GM03348 (cell line): ENCODE results near the gene TMEM212.

Experiments used
- DNase-seq: peaks from one replicate; pipeline ENCODE4 v3.0.0; 2012; ENCODE audit warnings: low spot score

TMEM212 gene

DNA sequence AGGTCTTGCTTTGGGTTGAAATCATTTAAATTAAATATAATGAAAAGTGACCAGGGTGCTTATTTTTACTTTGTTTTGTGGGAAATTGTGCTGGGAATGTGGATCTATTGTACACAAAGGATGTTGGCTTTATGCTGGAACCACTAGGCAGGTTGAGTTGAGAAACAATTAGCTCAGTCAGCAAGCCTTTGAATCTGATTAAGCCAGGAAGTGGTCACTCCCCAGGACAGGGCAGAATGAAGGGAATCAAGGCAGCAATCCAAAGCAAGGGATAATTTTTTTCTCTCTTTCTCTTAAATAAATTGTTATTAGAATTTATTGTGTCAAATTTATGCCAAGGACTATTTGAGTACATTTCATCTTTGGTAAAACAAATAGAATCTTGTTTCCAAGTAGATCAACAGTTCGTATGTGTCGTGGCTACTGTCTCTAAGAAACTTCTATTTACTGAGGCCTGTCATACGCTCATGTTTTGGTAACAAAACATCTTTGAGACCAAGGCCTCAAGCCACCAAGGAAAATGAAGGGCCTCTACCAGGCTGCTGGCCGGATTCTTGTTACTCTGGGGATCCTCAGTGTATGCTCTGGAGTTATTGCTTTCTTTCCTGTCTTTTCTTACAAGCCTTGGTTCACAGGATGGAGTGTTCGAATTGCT lies at the start of gene TMEM212:
Gene TMEM212 (plus strand): TSS at position 486 of the 655 bp plus-strand sequence. CDS start 35 bp downstream, at position 521.
- peak; percentile 13 for DNase-seq

DNA sequence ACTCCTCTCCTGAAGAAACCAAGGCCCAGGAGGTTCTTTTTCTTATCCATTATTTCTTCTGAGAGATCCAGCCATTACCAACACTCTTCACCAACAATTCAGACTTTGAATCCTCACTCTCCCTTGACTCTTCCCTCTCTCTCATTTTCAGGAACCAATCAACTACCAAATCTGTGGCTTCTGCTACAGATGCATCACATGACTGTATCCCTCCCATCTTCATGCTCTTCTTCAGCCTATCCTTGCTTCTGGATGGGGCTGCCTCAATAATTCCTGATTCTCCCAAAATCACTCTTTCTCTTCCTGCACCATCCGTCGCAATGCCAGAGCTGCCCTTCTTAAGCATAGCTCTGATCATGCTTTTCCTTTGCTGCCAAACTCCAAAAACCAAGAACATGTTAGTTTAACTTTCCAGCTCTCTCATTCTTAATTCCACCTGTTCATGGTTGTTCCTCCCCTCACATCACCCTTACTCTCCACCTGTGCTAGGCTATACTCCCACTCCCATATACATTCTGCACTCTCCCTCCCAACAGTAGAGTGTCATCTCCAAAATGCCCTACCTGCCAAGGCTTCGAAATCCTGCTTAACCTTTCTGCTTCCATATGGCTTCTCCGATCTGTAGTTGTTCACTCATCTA lies 46.4 kb upstream of the TMEM212 start:
- DNase-seq = no peak

DNA sequence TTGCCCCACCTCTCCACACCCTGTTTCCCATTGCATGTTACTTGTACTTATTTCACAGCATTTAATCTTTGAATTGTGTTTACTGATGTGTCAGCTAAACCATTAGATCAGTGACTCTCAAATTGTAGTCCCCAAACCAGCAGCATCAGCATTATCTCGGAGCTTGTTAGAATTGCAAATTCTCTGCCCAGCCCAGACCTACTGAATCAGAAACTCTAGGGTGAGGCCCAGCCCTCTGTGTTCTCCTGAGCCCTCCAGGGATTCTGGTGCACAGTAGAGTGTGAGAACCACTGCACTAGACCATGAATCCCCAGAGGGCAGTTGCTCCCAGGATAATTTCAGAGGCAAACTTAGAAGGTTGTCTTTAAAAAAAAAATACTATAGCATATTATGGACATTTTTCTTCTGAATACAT lies 45.9 kb upstream of the TMEM212 start:
- DNase-seq = no peak

DNA sequence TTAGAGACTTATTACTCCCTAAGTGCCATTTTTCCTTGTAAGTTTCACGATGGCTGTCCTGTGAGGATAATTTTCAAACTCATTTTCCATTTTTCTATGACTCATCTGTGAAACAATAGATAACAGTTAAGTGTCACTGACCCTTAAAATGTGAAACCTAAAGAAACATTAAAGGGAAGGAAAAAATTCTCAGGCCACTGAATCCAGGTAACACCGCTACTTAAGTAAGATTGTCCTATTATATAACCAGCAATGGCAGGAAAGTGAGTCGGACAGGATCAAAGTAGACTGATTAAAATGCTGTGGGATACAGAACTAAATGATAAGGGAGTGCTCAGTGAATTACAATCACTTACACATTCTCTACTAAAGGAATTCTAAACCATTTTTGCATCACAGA lies 45.3 kb upstream of the TMEM212 start:
- no peak for DNase-seq

DNA sequence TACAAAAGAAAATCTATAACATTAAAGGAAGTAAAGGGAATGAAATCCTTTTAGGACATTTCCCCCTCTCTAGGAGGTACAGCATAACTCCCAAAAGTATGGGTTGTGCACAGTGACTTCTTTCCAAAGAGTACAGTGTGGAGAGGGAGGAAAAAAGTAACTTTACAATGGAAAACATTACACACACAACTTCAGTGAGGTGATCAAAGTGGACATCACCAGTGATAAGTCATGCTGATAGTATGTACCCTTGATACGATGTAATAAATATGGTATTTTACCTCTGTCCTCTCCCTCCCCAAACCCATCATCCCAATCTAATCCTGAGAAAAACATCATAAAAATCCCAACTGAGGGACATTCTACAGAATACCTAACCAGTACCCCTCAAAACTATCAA lies 43.6 kb upstream of the TMEM212 start:
- DNase-seq = no peak

DNA sequence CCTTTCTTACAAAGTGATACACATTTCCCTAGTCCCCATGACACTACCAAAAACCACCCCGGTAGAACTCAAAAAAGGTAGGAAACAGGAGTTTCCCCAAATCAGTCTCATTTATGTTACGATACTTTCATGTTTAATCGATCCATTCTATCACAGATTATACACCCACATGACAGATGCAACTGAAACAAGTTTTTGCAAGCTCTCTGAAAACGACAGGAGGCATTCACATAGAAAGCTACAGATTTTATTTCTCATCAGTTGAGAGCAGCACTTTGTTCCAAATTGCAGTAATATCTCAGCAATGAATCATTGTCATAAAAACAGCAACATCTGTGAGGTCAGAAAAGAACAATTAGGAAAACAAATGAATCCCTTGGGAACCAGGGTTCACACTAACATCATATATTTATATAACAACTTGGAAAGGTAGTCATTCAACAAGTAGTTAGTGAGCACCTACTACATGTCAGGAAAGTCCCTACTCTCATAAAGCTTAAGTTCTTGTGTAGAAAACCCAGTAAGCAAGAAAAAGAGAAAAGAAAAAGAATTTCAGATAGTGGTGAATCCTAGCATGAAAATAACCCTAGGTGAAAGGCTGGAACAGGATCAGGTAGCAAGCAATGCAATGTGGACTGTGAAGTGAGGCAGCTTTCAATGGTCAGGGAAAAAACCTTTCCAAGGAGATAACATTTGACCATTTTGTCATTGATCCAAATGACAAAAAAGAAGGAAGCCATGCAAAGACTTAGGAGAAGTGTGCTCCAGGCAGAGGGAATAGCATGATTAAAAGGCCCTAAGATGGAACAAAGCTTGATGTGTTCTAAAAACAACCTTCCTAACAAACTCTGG lies 41.2 kb upstream of the TMEM212 start:
- DNase-seq = peak; percentile 46

DNA sequence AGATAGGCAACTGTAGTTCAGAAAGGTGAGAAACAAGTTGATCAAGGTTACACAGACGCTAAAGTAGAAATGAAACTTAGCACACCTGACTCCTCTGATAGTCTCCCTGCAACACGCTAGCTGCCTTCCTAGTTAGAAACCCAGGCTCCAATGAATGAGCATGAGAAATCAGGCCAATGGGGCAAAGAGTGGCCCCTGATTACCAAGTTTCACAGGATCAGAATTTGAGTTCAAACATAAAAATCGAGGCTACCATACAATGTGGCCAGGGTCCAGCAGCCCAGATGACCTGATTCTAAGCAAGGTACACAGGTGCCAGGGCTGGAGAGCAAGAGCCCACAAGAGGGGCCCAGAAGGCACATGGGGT lies 40.6 kb upstream of the TMEM212 start:
- DNase-seq = no peak

DNA sequence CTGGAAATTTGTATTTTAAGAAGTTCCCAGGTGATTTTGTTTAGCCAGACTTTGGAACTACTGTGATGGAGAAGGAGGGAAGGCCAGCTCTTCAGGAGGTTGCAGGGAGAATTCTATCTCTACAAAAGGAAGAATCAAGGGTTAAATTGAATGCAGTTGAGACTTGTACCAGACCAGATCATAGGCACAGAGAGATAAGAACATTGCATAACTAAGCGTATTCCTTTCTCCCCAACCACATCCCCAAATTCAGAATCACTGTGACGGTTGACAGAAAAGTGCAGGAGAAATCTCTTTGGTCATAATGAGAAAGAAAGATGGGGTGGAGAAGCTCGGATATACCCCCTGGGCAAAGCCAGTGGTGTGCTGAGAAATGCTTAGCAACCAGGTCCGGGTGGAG lies 40.1 kb upstream of the TMEM212 start:
- DNase-seq = no peak

DNA sequence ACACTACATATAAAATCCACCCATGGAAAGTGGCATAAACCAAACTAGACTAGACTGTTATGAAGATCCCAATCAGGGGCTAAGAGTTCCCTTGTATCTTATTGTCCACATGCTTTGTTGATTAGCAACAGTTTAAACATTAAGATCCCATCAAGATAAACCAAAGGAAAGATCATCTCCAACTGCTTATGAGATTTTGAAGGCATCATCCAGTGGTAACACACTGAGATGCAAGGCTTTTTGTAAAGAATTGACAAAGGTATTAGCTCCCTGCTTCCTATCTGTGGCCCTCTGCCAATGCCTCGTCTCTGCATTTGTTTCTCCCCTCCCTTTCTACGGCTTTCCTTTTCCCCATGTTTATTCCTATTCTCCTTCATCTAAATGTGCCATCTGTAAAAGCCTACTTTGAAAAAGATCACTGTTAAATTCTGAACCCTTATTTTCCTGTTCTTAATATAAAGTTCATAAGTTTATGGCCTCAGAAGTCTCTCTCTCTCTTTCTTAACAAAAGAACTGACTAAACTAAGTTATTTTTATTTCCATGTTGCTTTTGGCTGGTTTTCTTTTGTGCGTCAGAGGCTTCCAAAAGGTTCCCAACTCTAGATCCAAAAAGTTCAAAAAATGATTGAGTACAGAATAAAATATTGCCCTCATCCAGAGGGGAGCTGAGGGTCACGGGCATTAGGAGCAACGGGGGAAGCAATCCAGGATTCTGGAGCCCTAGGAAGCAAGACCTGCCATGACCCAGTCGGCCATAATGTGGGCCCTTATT lies 38.3 kb upstream of the TMEM212 start:
- no peak for DNase-seq

DNA sequence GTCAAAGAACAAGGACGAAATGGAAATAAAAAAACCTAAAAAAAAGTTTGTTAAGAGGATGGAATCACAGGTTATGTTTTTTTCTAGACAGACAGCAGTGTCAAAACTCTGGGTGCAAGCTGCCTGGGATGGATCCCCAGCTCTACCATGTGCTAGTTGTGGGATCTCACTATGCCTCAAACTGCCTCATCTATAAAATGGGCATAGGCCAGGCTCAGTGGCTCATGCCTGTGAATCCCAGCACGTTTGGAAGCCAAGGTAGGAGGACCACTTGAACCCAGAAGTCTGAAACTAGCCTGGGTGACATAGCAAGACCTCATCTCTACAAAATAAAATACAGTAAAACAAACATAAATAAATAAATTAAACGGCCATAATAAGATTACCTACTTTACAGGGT lies 37.5 kb upstream of the TMEM212 start:
- no peak for DNase-seq

DNA sequence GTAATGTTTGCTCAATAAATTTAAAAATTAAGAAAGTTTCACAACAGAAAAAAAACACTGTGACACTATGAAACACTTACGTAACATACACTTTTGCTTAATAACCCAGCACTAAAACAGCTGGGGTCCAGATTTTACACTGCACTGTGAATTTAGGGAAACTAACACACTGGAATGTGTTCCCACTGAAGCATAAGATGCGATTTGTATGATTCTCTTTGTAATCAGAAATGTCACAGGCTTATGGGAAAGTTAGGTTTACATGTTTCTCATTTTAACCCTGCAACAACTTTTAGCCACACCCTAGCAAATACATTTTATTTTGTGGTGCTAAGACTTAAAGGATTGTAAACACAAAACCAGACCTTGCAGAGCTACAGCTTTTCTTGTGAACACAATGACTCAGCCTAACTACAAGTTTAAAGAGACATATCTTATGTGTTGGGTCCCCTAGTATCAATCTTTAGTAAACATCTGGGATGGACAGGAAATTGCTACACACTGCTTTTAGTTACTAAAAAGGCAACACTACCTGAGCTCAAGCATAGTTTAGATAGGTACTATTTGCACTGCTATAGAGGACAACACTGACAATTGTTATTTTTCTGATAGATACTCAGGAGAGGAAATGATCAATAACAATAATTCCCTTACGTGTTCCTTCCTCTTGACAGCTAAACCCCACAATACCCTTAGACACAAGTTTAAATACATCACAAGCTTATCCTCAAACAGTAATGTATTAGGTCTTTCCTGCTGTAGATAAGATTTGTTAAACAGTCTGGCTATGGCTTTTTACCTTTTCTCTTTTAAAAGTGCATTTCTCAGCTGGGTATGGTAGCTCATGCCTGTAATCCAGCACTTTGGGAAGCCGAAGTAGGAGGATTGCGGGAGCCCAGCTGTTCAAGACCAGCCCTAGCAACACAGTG lies 36.7 kb upstream of the TMEM212 start:
- DNase-seq = peak; percentile 33

DNA sequence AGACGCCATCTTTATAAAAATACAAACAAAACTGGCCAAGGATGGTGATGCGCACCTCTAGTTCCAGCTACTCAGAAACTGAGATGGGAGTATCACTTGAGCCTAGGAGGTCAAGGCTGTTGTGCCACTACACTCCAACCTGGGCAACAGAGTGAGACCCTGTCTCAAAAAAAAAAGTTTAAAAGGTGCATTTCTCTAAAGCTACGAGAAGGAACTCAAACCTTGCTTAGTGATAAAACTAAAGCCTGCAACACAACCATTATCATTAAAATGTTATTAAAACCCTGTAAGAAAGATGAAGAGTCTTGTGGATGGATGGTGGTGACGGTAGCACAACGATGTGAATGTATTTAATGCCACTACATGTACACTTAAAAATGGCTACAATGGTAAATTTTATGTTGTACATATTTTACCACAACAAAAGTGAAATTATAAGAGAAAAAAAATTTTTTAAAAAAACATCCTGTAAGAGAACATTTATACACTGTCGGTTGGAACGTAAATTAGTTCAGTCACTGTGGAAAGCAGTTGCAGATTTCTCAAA lies 35.9 kb upstream of the TMEM212 start:
- DNase-seq = no peak

DNA sequence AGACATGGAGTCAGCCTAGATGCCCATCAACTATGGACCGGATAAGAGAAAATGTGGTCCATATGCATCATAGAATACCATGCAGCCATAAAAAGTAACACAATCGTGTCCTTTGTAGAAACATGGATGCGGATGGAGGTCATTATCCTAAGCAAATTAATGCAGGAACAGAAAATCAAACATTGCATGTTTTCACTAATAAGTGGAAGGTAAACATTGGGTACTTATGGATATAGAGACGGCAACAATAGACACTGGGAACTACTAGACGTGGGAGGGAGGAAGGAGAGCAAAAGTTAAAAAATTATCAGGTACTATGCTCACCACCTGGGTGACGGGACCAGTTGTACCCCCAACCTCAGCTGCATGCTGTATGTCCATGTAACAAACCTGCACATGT lies 35.3 kb upstream of the TMEM212 start:
- DNase-seq = no peak

DNA sequence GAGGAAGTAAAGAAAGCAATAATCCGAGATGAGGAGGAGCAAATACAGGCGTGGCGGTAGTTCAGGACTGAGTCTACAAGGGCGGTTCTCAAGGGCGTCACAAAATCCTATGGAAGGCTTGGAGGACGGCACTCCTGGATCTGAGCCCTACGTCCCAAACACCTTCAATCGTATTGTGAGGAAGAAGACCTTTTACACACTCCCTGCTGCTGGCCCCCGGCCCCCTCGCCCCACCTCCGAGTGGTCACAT lies 33.6 kb upstream of the TMEM212 start:
- DNase-seq = no peak

DNA sequence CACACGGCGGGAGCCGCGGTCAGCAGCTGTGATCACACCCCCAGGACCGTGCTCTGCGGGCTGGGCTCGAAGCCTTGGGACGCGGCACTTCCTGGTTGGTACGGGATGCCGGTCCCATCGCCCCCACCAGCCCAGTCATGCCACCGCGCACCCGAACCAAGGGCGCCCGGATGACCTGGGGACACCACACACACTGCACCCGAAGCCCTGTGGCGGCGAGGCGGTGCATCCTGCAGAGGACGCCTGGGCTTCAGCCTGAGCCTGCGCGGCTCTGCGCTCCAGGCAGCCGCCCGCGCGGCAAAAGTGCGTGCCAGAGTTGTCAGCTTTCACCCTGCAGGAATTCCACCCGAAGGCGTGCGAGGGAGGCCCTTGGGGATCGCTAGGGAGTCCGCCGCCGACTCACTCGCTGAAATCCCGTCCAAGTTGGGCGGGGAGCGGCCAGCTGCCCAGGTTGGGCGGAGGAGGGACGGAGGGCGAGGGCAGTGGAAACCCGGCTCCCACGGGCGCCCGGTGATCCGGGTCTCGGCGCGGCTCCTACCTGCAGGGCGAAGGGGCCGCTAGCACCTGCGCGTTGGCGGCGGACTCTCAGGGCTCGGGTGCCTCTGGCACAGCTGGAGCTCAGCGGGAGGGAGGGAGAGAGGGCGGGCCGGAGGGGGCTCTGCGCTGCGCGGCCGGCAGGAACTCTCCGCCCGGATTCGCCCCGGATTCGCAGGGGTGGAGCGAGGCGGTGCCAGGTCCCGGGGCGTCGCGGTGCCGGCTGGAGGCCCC lies 33.1 kb upstream of the TMEM212 start, which contains the start of gene PLD1:
Gene PLD1 (minus strand): TSS at position 623 of the 768 bp plus-strand sequence. CDS start 72,432 bp downstream, outside the sequence.
- peak; percentile 94 for DNase-seq

DNA sequence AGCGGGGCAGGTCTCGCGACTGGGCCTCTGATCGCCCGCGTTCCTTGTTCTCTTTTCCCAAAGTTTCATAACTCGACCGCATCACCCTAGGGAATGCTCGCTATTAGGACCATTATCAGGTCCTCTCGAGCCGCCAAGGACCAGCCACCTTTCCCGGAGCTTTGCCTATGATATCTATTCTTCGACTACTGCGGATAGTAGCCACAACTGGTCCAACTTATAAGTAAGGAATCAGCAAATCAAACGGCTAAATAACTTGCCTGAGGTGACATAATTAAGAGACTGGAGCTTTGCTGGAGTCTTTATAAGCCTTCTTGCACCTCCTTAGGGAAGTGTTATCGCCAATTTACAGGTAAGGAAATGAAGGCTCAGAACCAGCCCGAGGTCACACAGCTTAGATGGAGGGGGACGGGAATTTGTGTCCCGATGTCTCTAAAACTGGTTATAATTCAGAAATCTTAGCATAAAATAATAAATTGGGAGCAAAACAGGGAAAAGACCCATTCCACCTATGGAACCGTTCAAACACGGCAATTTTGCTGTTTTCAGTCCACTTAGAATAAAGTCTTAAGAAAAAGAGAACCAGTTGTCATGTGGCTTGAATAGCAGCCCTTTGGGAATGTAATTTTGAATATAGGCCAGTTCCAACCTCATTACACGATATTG lies 32.4 kb upstream of the TMEM212 start:
- DNase-seq = no peak

DNA sequence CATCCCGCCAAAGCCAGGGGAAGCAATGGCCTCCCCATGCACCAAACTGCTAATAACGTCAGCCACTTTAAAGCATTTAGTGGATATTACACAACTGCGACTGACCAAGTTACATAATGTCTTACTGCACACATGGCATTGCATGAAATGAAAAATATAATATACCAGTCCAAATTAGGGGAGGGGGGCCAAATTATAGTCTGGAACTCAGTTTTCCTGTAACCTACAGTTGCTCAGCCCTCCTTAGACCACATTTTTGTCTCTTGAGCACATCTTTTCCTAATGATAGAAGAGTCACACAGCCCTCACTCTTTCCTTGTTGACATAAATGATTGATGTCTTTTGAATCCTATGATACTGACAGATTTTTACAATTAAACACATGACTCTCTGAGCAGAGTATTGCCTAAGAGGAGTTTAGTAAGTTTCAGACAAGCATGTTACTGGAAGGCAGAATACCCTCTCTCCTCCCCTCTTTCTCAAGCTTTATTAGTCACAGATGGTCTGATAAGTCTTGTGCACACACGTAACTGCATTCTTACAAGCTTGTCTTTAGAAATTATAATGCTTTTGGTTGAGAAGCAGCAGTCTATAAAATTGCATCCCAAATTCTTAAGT lies 31.7 kb upstream of the TMEM212 start:
- peak; percentile 84 for DNase-seq

DNA sequence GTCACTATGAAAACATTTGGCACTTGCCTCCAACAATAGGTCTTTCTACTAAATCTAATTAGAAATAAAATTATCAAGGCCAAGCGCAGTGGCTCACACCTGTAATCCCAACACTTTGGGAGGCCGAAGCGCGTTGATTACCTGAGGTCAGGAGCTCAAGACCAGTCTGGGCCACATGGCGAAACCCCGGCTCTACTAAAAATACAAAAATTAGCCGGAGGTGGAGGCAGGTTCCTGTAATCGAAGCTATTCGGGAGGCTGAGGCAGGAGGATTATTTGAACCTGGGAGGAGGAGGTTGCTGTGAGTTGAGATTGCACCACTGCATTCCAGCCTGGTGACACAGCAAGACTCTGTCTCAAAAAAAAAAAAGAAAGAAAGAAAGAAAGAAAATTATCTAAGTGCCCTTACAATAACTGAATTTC lies 31.2 kb upstream of the TMEM212 start:
- no peak for DNase-seq

DNA sequence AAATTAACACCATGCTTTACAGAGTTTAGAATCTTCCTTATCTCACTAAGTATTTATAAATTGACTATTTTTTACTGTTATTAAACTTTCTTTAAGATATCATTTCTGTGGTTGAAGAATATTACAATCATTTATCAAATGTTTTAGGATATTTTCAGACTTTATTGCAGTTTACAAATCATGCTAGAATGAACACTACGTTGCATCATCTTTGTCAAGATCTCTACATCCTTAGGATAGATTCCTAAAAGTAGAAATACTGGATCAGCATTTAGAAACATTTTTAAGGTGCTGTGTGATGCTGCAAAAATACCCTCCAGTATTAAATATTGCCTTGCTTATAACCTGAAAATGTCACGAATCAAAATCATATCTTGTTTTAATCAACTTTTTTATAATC lies 30.3 kb upstream of the TMEM212 start:
- DNase-seq = no peak
